HEK293 (cell line): Measurements from ENCODE around the gene ACADM.

ENCODE experiments used
- CTCF ChIP-seq: fragments of 450-650 bp; formaldehyde crosslinking; IDR thresholded peaks from 2 replicates; pipeline ENCODE4 v1.5.1; 2016; ENCODE audit warnings: missing biosample characterization, missing genetic modification characterization
- REPIN1 ChIP-seq: fragments of 450-650 bp; formaldehyde crosslinking; IDR thresholded peaks from 2 replicates; pipeline ENCODE4 v1.5.1; 2017; ENCODE audit warnings: missing biosample characterization, missing genetic modification characterization, low read depth
- REST ChIP-seq: fragments of 450-650 bp; formaldehyde crosslinking; IDR thresholded peaks from 2 replicates; pipeline ENCODE4 v1.5.1; 2016; ENCODE audit warnings: missing biosample characterization, missing genetic modification characterization
- ZNF660 ChIP-seq: fragments of 450-650 bp; IDR thresholded peaks from 2 replicates; pipeline ENCODE4 v1.5.1; 2018; ENCODE audit warnings: missing biosample characterization, mild to moderate bottlenecking, missing genetic modification characterization

DNA sequence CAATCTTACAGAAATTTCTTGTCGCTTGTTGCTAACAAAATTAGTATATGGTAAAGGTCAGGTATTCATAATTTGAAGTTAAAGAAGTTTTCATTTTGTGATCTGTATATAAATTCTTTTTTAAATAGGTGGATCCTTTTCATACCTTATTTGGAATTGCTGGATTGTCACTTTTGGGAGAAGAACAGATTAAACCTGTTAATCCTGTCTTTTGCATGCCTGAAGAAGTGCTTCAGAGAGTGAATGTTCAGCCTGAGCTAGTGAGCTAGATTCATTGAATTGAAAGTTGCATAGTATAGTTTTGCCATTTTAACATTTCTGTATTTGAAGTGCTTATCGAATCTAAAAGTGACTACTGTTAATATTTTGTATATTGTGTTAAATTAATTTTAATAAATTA is 69.9 kb downstream of the ACADM start:
- TF ChIP-seq CTCF (tag by site-specific recombination): no peak
- no peak for TF ChIP-seq REPIN1 (tag by site-specific recombination)
- no peak for TF ChIP-seq REST
- TF ChIP-seq ZNF660 (tag by site-specific recombination): no peak
